ENCODE results near the gene MYCBP2.

Gene MYCBP2

DNA sequence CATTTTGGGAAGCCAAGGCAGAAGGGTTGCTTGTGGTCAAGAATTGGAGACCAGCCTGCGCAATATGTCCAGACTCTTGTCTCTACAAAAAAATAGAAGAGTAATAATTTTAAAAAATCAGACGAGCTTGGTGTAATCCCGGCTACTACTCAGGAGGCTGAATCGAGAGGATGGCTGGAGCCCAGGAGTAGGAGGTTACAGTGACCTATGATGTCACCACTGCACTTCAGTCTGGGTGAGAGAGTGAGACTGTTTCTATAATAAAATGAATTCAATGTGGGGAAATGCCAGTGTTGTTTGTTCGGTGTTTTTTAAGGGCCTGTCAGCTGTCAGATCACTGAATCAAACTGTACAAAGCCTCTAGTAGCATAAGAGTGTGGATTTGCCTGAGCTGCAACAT, 298.7 kb downstream of the MYCBP2 start:
- no peaks in the 10 kb centered on the region for H3K9me3 ChIP-seq (ENCODE audit: insufficient read depth, low read length)
- no peaks in the 10 kb centered on the region for H3K27me3 ChIP-seq (ENCODE audit: insufficient read depth, insufficient read length)
- TF ChIP-seq ZNF274 (IDR thresholded peaks at IDR 0.05; ENCODE audit: low read depth, low read length) (no peak), SUZ12 (IDR thresholded peaks at IDR 0.05; ENCODE audit: extremely low read depth, insufficient read depth, insufficient read length) (no peak), YY1 (IDR thresholded peaks at IDR 0.05; ENCODE audit: insufficient read depth, insufficient read length) (no peak)
- no peaks in the 10 kb centered on the region for H3K4me1 ChIP-seq (ENCODE audit: insufficient read depth, insufficient read length)
- H3K4me3 ChIP-seq (ENCODE audit: insufficient read length, low read depth): no peak overlapping the region
- peaks cover 3% of the 10 kb centered on the region for H3K36me3 ChIP-seq (ENCODE audit: insufficient read depth, insufficient read length, low read length)
- DNase-seq (ENCODE audit: low read depth, low spot score): no peak
- H3K9ac ChIP-seq (ENCODE audit: insufficient read length, low read depth): no peak overlapping the region

DNA sequence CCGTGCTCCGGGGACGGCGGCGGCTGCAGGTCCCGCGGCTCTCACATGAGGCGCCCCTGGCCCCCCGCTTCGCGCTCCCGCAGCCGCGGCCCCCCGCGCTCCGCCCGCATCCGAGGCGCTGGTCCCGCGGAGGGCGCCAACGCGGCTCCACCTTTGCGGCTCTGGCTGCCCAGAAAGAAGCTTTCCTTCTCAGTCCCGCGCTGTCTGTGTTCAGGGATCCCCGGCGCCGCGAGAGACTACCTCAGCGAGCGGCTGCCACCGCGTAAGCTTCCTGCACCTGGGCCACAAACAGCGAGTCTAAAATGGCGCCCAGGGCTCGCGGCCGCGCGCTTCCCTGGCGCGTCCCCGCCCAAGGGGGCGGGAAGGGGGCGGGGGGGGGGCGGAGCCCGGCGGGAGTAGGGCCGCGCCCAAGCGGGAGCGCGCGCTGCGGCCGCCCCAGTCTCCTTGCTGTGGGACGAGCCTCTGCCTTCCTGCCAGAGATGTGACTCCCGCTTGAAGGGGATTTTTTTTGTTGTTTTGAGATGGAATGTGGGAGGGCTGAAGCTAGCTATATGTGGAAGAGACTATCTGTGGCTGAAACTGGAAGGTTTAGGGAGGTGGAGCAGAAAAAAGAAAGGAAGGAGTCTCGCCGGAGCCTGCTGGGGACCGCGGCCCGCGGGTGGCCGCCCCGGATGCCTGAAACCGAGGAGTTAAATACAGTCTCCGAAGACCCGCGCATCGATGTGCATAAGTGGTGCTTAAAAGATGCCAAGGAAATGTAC, 299.9 kb downstream of the MYCBP2 start, which contains the start of gene FBXL3:
FBXL3 (minus strand) TSS at position 299 of the 761 bp plus-strand sequence. CDS start 5,299 bp downstream, outside the sequence.
- Histone ChIP-seq H3K36me3 (ENCODE audit: insufficient read depth, insufficient read length, low read length) (peaks cover 3% of the 10 kb centered on the region), H3K9ac (ENCODE audit: insufficient read length, low read depth) (peak within 1 kb of the TSS; percentile 86), H3K27me3 (ENCODE audit: insufficient read depth, insufficient read length) (no peaks in the 10 kb centered on the region), H3K4me1 (ENCODE audit: insufficient read depth, insufficient read length) (no peaks in the 10 kb centered on the region), H3K9me3 (ENCODE audit: insufficient read depth, low read length) (no peaks in the 10 kb centered on the region), H3K4me3 (ENCODE audit: insufficient read length, low read depth) (peak within 1 kb of the TSS; percentile 77)
- TF ChIP-seq ZNF274 (IDR thresholded peaks at IDR 0.05; ENCODE audit: low read depth, low read length) (no peak), YY1 (IDR thresholded peaks at IDR 0.05; ENCODE audit: insufficient read depth, insufficient read length) (peak; percentile 47), SUZ12 (IDR thresholded peaks at IDR 0.05; ENCODE audit: extremely low read depth, insufficient read depth, insufficient read length) (no peak)
- peak; percentile 76 for DNase-seq (ENCODE audit: low read depth, low spot score)

DNA sequence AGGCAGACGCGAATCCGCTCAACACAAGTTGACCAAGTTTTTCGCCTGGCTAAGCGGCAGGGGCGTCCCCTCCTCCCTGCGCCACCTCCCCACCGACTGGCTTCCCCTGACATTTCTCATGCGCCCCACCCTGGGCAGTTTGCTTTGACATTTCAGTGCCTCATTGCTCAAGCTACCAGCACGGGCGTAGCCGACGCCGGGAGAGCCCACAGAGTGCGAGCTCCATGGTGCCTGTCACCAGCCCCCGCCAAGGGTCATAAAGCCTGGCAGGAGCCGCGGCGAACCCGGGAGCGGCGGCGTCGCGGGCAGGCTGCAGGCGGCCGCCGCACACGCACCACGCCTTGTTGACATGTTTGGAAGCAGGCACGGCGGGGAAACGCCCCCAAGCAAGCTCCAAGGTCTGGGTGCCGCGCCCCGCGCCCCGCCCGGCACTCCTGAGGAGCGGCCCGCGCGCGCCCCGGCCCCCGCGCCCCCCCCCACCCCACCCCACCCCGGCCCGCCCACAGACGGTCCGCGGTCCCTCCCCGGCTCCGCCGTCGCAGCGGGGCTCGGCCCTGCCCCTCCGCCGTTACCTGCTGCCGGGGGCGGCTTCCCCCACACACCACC, 300.5 kb downstream of the MYCBP2 start:
- H3K36me3 ChIP-seq (ENCODE audit: insufficient read depth, insufficient read length, low read length): peaks cover 7% of the 10 kb centered on the region
- DNase-seq (ENCODE audit: low read depth, low spot score): no peak
- no peak for TF ChIP-seq SUZ12 (IDR thresholded peaks at IDR 0.05; ENCODE audit: extremely low read depth, insufficient read depth, insufficient read length)
- no peak for TF ChIP-seq YY1 (IDR thresholded peaks at IDR 0.05; ENCODE audit: insufficient read depth, insufficient read length)
- no peak for TF ChIP-seq ZNF274 (IDR thresholded peaks at IDR 0.05; ENCODE audit: low read depth, low read length)
- H3K27me3 ChIP-seq (ENCODE audit: insufficient read depth, insufficient read length): no peaks in the 10 kb centered on the region
- peak overlapping the region; percentile 77 for H3K4me3 ChIP-seq (ENCODE audit: insufficient read length, low read depth)
- peak overlapping the region; percentile 86 for H3K9ac ChIP-seq (ENCODE audit: insufficient read length, low read depth)
- no peaks in the 10 kb centered on the region for H3K9me3 ChIP-seq (ENCODE audit: insufficient read depth, low read length)
- no peaks in the 10 kb centered on the region for H3K4me1 ChIP-seq (ENCODE audit: insufficient read depth, insufficient read length)

DNA sequence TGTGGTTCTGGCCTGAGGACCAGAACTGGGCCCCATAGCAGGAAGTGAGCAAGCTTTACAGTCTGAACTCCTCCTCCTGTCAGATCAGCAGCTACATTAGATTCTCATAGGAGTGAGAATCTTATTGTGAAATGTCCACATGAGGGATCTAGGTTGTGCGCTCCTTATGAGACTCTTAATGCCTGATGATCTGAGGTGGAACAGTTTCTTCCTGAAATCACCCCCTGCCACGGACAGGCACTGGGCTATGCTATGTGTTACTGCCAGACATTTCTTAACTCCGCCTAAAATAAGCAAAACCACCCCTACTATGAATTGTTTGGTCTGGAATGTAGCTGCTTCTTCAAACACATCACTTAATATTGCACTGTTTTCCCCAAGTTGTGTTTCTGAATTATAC, 304.6 kb downstream of the MYCBP2 start:
- no peaks in the 10 kb centered on the region for H3K9me3 ChIP-seq (ENCODE audit: insufficient read depth, low read length)
- H3K4me1 ChIP-seq (ENCODE audit: insufficient read depth, insufficient read length): no peaks in the 10 kb centered on the region
- no peak for TF ChIP-seq SUZ12 (IDR thresholded peaks at IDR 0.05; ENCODE audit: extremely low read depth, insufficient read depth, insufficient read length)
- no peak for TF ChIP-seq ZNF274 (IDR thresholded peaks at IDR 0.05; ENCODE audit: low read depth, low read length)
- no peak for TF ChIP-seq YY1 (IDR thresholded peaks at IDR 0.05; ENCODE audit: insufficient read depth, insufficient read length)
- peaks cover 40% of the 10 kb centered on the region for H3K36me3 ChIP-seq (ENCODE audit: insufficient read depth, insufficient read length, low read length)
- H3K27me3 ChIP-seq (ENCODE audit: insufficient read depth, insufficient read length): no peaks in the 10 kb centered on the region
- H3K4me3 ChIP-seq (ENCODE audit: insufficient read length, low read depth): no peak overlapping the region
- DNase-seq (ENCODE audit: low read depth, low spot score): no peak
- no peak overlapping the region for H3K9ac ChIP-seq (ENCODE audit: insufficient read length, low read depth)

DNA sequence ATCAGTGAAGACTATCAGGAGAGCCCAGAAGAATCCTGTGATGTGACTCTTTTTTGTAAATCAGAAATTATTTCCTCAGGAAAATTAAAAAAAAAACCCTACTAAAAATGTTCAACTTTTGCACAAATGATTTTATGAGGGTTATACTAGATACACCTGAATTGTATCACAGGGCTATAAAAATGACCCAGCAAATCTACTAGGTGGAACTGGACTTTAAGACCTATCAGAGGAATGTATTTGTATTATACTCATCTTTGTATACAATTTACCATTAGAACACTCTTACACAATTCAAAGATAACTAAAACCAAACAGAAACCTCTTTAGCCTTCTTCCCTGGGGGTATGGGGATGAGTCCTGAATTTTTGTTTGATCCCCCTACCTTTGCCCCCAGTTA, 307.1 kb downstream of the MYCBP2 start:
- Histone ChIP-seq H3K4me3 (ENCODE audit: insufficient read length, low read depth) (no peak overlapping the region), H3K36me3 (ENCODE audit: insufficient read depth, insufficient read length, low read length) (peaks cover 62% of the 10 kb centered on the region), H3K27me3 (ENCODE audit: insufficient read depth, insufficient read length) (no peaks in the 10 kb centered on the region), H3K9me3 (ENCODE audit: insufficient read depth, low read length) (no peaks in the 10 kb centered on the region), H3K4me1 (ENCODE audit: insufficient read depth, insufficient read length) (no peaks in the 10 kb centered on the region), H3K9ac (ENCODE audit: insufficient read length, low read depth) (no peak overlapping the region)
- DNase-seq (ENCODE audit: low read depth, low spot score): no peak
- TF ChIP-seq ZNF274 (IDR thresholded peaks at IDR 0.05; ENCODE audit: low read depth, low read length) (no peak), YY1 (IDR thresholded peaks at IDR 0.05; ENCODE audit: insufficient read depth, insufficient read length) (no peak), SUZ12 (IDR thresholded peaks at IDR 0.05; ENCODE audit: extremely low read depth, insufficient read depth, insufficient read length) (no peak)

DNA sequence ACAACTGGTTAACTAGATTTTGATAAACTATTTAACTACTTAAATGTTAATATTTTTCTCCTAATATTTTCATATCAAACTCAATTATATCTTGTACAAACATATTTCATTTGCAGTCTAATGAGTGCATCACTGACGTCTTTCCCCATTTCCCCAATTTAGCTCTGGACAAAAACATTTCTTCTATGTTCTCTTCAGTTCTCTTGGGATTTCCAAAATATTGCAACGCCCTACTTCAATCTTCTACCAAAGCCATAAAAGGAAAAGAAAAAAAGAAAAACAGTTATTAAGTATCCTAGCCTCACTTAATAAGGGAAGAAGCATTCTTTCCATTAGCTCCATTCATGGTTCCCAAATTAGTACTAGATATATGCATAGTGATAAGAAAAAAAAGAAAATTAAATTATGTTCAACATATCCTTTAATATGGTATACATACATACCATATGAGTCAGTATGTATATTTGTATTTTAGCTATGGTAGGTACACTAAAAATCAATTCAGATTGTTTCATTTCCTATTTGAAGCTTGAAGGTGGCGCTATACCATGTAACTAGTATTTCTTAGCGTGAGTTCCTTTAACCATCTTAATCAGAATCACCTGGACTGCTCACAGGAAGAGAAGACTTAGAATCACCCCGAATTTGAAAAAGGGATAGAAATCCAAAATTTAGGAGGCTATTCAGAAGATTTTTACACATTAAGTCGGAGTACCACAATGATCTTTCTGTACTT, 309.8 kb downstream of the MYCBP2 start:
- Histone ChIP-seq H3K36me3 (ENCODE audit: insufficient read depth, insufficient read length, low read length) (peaks cover 82% of the 10 kb centered on the region), H3K27me3 (ENCODE audit: insufficient read depth, insufficient read length) (no peaks in the 10 kb centered on the region), H3K4me3 (ENCODE audit: insufficient read length, low read depth) (no peak overlapping the region), H3K4me1 (ENCODE audit: insufficient read depth, insufficient read length) (no peaks in the 10 kb centered on the region), H3K9ac (ENCODE audit: insufficient read length, low read depth) (no peak overlapping the region), H3K9me3 (ENCODE audit: insufficient read depth, low read length) (no peaks in the 10 kb centered on the region)
- no peak for DNase-seq (ENCODE audit: low read depth, low spot score)
- no peak for TF ChIP-seq YY1 (IDR thresholded peaks at IDR 0.05; ENCODE audit: insufficient read depth, insufficient read length)
- TF ChIP-seq ZNF274 (IDR thresholded peaks at IDR 0.05; ENCODE audit: low read depth, low read length): no peak
- TF ChIP-seq SUZ12 (IDR thresholded peaks at IDR 0.05; ENCODE audit: extremely low read depth, insufficient read depth, insufficient read length): no peak
